IPS-15b (cell line): Measurements from ENCODE around the gene PPOX.

Experiments used
- H3K27me3 ChIP-seq: one replicate; pipeline ENCODE4 v1.6.1; 2013; ENCODE audit warnings: low read length; ENCODE audit not compliant: control insufficient read depth, insufficient read depth
- H3K36me3 ChIP-seq: one replicate; pipeline ENCODE4 v1.6.1; 2013; ENCODE audit warnings: low read length; ENCODE audit not compliant: control insufficient read depth, insufficient read depth
- H3K4me1 ChIP-seq: one replicate; pipeline ENCODE4 v1.6.1; 2013; ENCODE audit warnings: mild to moderate bottlenecking, low read length; ENCODE audit not compliant: control insufficient read depth, insufficient read depth
- H3K4me3 ChIP-seq: one replicate; pipeline ENCODE4 v1.5.1; 2013; ENCODE audit warnings: low read depth, low read length
- H3K9ac ChIP-seq: one replicate; pipeline ENCODE4 v1.6.1; 2013; ENCODE audit warnings: low read depth, mild to moderate bottlenecking, low read length
- H3K9me3 ChIP-seq: one replicate; pipeline ENCODE4 v1.6.1; 2013; ENCODE audit warnings: mild to moderate bottlenecking, low read length; ENCODE audit not compliant: control insufficient read depth, insufficient read depth

PPOX gene

GRCh38 chr1:161180639-161181038 lies 14.4 kb downstream of the PPOX start:
- H3K36me3 ChIP-seq, result no peaks in the 10 kb centered on the region
- no peak overlapping the region for H3K9ac ChIP-seq
- no peaks in the 10 kb centered on the region for H3K9me3 ChIP-seq
- H3K4me1 ChIP-seq, result peaks cover 4% of the 10 kb centered on the region
- no peaks in the 10 kb centered on the region for H3K27me3 ChIP-seq
- no peak overlapping the region for H3K4me3 ChIP-seq

GRCh38 chr1:161182214-161182613 lies 16.0 kb downstream of the PPOX start:
- Histone ChIP-seq H3K9me3 (no peaks in the 10 kb centered on the region), H3K4me3 (no peak overlapping the region), H3K9ac (no peak overlapping the region), H3K4me1 (peaks cover 4% of the 10 kb centered on the region), H3K27me3 (no peaks in the 10 kb centered on the region), H3K36me3 (no peaks in the 10 kb centered on the region)

GRCh38 chr1:161185282-161185682 lies 19.1 kb downstream of the PPOX start:
- Histone ChIP-seq H3K36me3 (no peaks in the 10 kb centered on the region), H3K9ac (no peak overlapping the region), H3K4me1 (no peaks in the 10 kb centered on the region)

GRCh38 chr1:161185732-161186311 lies 19.6 kb downstream of the PPOX start:
- Histone ChIP-seq H3K4me1 (no peaks in the 10 kb centered on the region), H3K9ac (no peak overlapping the region), H3K4me3 (no peak overlapping the region), H3K36me3 (no peaks in the 10 kb centered on the region), H3K9me3 (no peaks in the 10 kb centered on the region), H3K27me3 (no peaks in the 10 kb centered on the region)

More at GRCh38 chr1:161185282-161185682, 19.1 kb downstream of the PPOX start:
- Histone ChIP-seq H3K9me3 (no peaks in the 10 kb centered on the region), H3K4me3 (no peak overlapping the region), H3K27me3 (no peaks in the 10 kb centered on the region)

- Histone ChIP-seq H3K27me3 (no peaks in the 10 kb centered on the region), H3K4me1 (no peaks in the 10 kb centered on the region), H3K9me3 (no peaks in the 10 kb centered on the region), H3K9ac (no peak overlapping the region), H3K4me3 (no peak overlapping the region), H3K36me3 (no peaks in the 10 kb centered on the region)
Observed at GRCh38 chr1:161187311-161187710, 21.1 kb downstream of the PPOX start.

GRCh38 chr1:161188381-161188780 lies 22.2 kb downstream of the PPOX start:
- H3K36me3 ChIP-seq, result peaks cover under 1% of the 10 kb centered on the region
- no peaks in the 10 kb centered on the region for H3K27me3 ChIP-seq
- no peak overlapping the region for H3K9ac ChIP-seq
- peaks cover 3% of the 10 kb centered on the region for H3K4me1 ChIP-seq
- no peak overlapping the region for H3K4me3 ChIP-seq
- no peaks in the 10 kb centered on the region for H3K9me3 ChIP-seq

- Histone ChIP-seq H3K9me3 (no peaks in the 10 kb centered on the region), H3K9ac (no peak overlapping the region), H3K4me3 (no peak overlapping the region), H3K27me3 (no peaks in the 10 kb centered on the region), H3K36me3 (peaks cover 2% of the 10 kb centered on the region), H3K4me1 (peaks cover 3% of the 10 kb centered on the region)
Observed at GRCh38 chr1:161189036-161189435, 22.8 kb downstream of the PPOX start.

- Histone ChIP-seq H3K36me3 (peaks cover 9% of the 10 kb centered on the region), H3K9me3 (no peaks in the 10 kb centered on the region), H3K27me3 (no peaks in the 10 kb centered on the region), H3K9ac (no peak overlapping the region), H3K4me3 (no peak overlapping the region), H3K4me1 (peaks cover 3% of the 10 kb centered on the region)
Observed at GRCh38 chr1:161190962-161191521, 24.8 kb downstream of the PPOX start.

- H3K4me3 ChIP-seq, result no peak overlapping the region
- H3K9ac ChIP-seq, result no peak overlapping the region
- H3K36me3 ChIP-seq, result peaks cover 14% of the 10 kb centered on the region
- no peaks in the 10 kb centered on the region for H3K9me3 ChIP-seq
- H3K4me1 ChIP-seq, result peaks cover 10% of the 10 kb centered on the region
- H3K27me3 ChIP-seq, result no peaks in the 10 kb centered on the region
Observed at GRCh38 chr1:161191971-161192370, 25.7 kb downstream of the PPOX start.

GRCh38 chr1:161192476-161193465 lies 26.5 kb downstream of the PPOX start:
- H3K36me3 ChIP-seq, result peaks cover 14% of the 10 kb centered on the region
- peaks cover 17% of the 10 kb centered on the region for H3K4me1 ChIP-seq
- H3K27me3 ChIP-seq, result no peaks in the 10 kb centered on the region
- no peak overlapping the region for H3K9ac ChIP-seq
- no peaks in the 10 kb centered on the region for H3K9me3 ChIP-seq
- no peak overlapping the region for H3K4me3 ChIP-seq

GRCh38 chr1:161193561-161194235 lies 27.5 kb downstream of the PPOX start:
- H3K36me3 ChIP-seq, result peaks cover 14% of the 10 kb centered on the region
- H3K9ac ChIP-seq, result no peak overlapping the region
- peaks cover 23% of the 10 kb centered on the region for H3K4me1 ChIP-seq
- no peaks in the 10 kb centered on the region for H3K27me3 ChIP-seq
- no peak overlapping the region for H3K4me3 ChIP-seq
- no peaks in the 10 kb centered on the region for H3K9me3 ChIP-seq
